Measurements from ENCODE around the gene WWC1.

WWC1 gene

GRCh38 chr5:168365581-168366081 is 74.2 kb downstream of the WWC1 start:
- DNase-seq, result no peak

GRCh38 chr5:168366116-168366515 is 74.7 kb downstream of the WWC1 start:
- DNase-seq, result no peak

GRCh38 chr5:168368854-168369253 is 77.4 kb downstream of the WWC1 start:
- DNase-seq, result no peak

GRCh38 chr5:168370831-168371230 is 79.4 kb downstream of the WWC1 start:
- DNase-seq, result no peak

- DNase-seq, result no peak
These were observed 81.0 kb downstream of the WWC1 start for GRCh38 chr5:168372356-168372946.

GRCh38 chr5:168374532-168374931 is 83.1 kb downstream of the WWC1 start:
- DNase-seq, result no peak

- DNase-seq, result no peak
These were observed 83.8 kb downstream of the WWC1 start for GRCh38 chr5:168375214-168375613.

GRCh38 chr5:168377525-168377924 is 86.1 kb downstream of the WWC1 start:
- no peak for DNase-seq

GRCh38 chr5:168378741-168379140 is 87.3 kb downstream of the WWC1 start:
- DNase-seq, result no peak

GRCh38 chr5:168382421-168382820 is 91.0 kb downstream of the WWC1 start:
- no peak for DNase-seq

- no peak for DNase-seq
These were observed 99.0 kb downstream of the WWC1 start for GRCh38 chr5:168390491-168390890.

GRCh38 chr5:168393773-168394172 is 102.3 kb downstream of the WWC1 start:
- no peak for DNase-seq

GRCh38 chr5:168400429-168401220 is 109.2 kb downstream of the WWC1 start:
- DNase-seq, result no peak

GRCh38 chr5:168401226-168401625 is 109.8 kb downstream of the WWC1 start:
- no peak for DNase-seq

- no peak for DNase-seq
These were observed 110.4 kb downstream of the WWC1 start for GRCh38 chr5:168401880-168402279.

GRCh38 chr5:168404365-168404764 is 112.9 kb downstream of the WWC1 start:
- DNase-seq, result no peak

- DNase-seq, result no peak
These were observed 115.8 kb downstream of the WWC1 start for GRCh38 chr5:168407211-168407610.

- DNase-seq, result no peak
These were observed 117.3 kb downstream of the WWC1 start for GRCh38 chr5:168408561-168409305.

- no peak for DNase-seq
These were observed 118.4 kb downstream of the WWC1 start for GRCh38 chr5:168409591-168410458.

- DNase-seq, result no peak
These were observed 120.4 kb downstream of the WWC1 start for GRCh38 chr5:168411871-168412270.

GRCh38 chr5:168413062-168413461 is 121.6 kb downstream of the WWC1 start:
- DNase-seq, result no peak

- DNase-seq, result no peak
These were observed 122.2 kb downstream of the WWC1 start for GRCh38 chr5:168413596-168413995.

GRCh38 chr5:168415401-168415800 is 124.0 kb downstream of the WWC1 start:
- no peak for DNase-seq
